Testis (tissue), 3 donors: ENCODE measurements around the gene ADNP. TPM values are rescaled to one million over a fixed set of nuclear protein-coding genes. Genes with fewer than 3 reads are reported as not detected.

Experiments used
- DNase-seq: peaks from one replicate; pipeline ENCODE4 v3.0.0-alpha.2; 2019
- H3K27ac ChIP-seq, 2 donors: fragments of 200-600 bp; sonication (generic); one replicate each; pipeline ENCODE4 v1.5.1; 2019
- H3K27me3 ChIP-seq: fragments of 200-600 bp; sonication (generic); one replicate; pipeline ENCODE4 v1.5.1; 2019
- H3K36me3 ChIP-seq: fragments of 200-600 bp; sonication (generic); one replicate; pipeline ENCODE4 v1.5.1; 2017; ENCODE audit warnings: low read depth; ENCODE audit errors: missing control alignments
- H3K4me1 ChIP-seq: fragments of 200-600 bp; sonication (generic); one replicate; pipeline ENCODE4 v1.5.1; 2019
- H3K4me3 ChIP-seq, 2 donors: fragments of 200-600 bp; sonication (generic); one replicate each; pipeline ENCODE4 v1.5.1; 2017 to 2019
- H3K9me3 ChIP-seq: fragments of 200-600 bp; sonication (generic); one replicate; pipeline ENCODE4 v1.5.1; 2017
- CTCF ChIP-seq, 3 experiments: fragments of 450-650 bp in 2 of 3; fragments of 200-600 bp in 1 of 3; sonication (generic) in 1 of 3; IDR thresholded peaks; one replicate each; pipeline ENCODE4 v1.5.1; 2016 to 2019; ENCODE audit warnings: antibody characterized with exemption in 3 of 3, mild to moderate bottlenecking in 2 of 3, moderate library complexity in 1 of 3
- POLR2A ChIP-seq: fragments of 450-650 bp; IDR thresholded peaks from one replicate; pipeline ENCODE4 v1.6.1; 2017; ENCODE audit warnings: antibody characterized with exemption, mild to moderate bottlenecking, moderate library complexity
- WGBS, 2 donors: methylation state at CpG; one replicate each; pipeline ENCODE4 v1.1.5; 2018; 5-methylcytosine and 5-hydroxymethylcytosine counted together
- intact Hi-C: fragments of 100-400 bp; cut with DNase I; formaldehyde crosslinking; loops from one replicate; pipeline ENCODE4 v1.15.1; 2023; ENCODE audit warnings: low total_unique reads
- polyA plus RNA-seq: library from polyadenylated mRNA; stranded (reverse); fragments of 350-450 nt; fragmentation: Illumina TruSeq; extraction: RNeasy Lipid Tissue Mini Kit (QIAGEN cat#74804); gene quantifications from one replicate; pipeline ENCODE4 v1.2.3, GENCODE V29; 2014; ENCODE audit warnings: low read depth, low replicate concordance; ENCODE audit not compliant: insufficient read depth
- total RNA-seq, 2 donors: library from RNA; depleted of rRNA; stranded (reverse); fragments of >200 nt; gene quantifications; one replicate each; pipeline ENCODE4 v1.2.3, GENCODE V29; 2016

The ADNP gene
- total and polyA plus RNA-seq, 3 donors from 2014 or later = 83.5 to 110 (median 101) TPM

DNA sequence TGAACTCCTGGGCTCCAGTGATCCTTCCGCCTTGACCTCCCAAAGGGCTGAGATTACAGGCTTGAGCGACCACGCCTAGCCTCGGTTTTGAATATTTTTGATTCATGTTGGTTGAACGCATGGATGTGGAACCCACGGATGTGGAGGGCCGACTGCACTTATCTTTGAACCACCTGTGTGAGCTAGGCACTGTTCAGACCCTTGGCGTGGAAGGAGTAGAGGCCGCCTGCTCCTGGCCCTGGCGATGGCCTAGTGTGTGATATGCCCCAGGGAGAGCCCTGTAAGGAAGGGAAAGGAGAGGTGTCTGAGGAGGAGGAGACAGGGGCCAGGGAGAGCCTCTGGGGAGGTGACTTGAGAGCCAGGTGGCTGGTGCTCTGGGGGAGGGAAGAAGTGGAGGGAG lies 72.1 kb downstream of the ADNP start:
- Histone ChIP-seq H3K36me3 (no peaks in the 10 kb centered on the region), H3K4me1 (peaks cover 19% of the 10 kb centered on the region), H3K27ac (no peak overlapping the region), H3K4me3 (no peak overlapping the region), H3K27me3 (no peaks in the 10 kb centered on the region), H3K9me3 (no peaks in the 10 kb centered on the region)
- WGBS, 2 donors = 84 to 92% methylated on average over 8 to 10 of the region's 10 CpGs
- DNase-seq = no peak
- TF ChIP-seq POLR2A (no peak), CTCF (IDR thresholded peaks at IDR 0.05) (no peak)
- intact Hi-C loops = no loop called here

DNA sequence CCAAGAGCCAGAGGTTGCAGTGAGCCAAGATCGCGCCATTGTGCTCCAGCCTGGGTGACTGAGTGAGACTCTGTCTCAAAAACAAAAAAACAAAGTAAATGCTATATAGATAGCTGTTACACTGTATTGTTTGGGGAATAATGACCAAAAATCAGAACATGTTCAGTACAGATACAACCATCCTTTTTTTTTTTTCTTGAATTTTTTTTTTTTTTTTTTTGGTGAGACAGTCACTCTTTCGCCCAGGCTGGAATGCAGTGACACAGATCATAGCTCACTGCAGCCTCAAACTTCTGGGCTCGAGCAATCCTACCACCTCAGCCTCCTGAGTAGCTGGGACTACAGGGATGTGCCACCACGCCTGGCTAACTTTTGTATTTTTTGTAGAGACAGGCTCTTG lies 72.7 kb downstream of the ADNP start:
- WGBS, 2 donors = 81 to 87% methylated on average over 5 of the region's 5 CpGs
- no peaks in the 10 kb centered on the region for H3K36me3 ChIP-seq
- H3K27ac ChIP-seq = no peak overlapping the region
- no peaks in the 10 kb centered on the region for H3K27me3 ChIP-seq
- intact Hi-C loops = no loop called here
- H3K4me1 ChIP-seq = peaks cover 19% of the 10 kb centered on the region
- H3K9me3 ChIP-seq = no peaks in the 10 kb centered on the region
- H3K4me3 ChIP-seq = no peak overlapping the region
- TF ChIP-seq CTCF (IDR thresholded peaks at IDR 0.05) = no peak
- TF ChIP-seq POLR2A = no peak
- no peak for DNase-seq

- no peak overlapping the region for H3K27ac ChIP-seq
- WGBS, 2 donors = 94 to 99% methylated on average over 7 of the region's 7 CpGs
These were observed 73.9 kb downstream of the ADNP start for GRCh38 chr20:50857348-50857747.

DNA sequence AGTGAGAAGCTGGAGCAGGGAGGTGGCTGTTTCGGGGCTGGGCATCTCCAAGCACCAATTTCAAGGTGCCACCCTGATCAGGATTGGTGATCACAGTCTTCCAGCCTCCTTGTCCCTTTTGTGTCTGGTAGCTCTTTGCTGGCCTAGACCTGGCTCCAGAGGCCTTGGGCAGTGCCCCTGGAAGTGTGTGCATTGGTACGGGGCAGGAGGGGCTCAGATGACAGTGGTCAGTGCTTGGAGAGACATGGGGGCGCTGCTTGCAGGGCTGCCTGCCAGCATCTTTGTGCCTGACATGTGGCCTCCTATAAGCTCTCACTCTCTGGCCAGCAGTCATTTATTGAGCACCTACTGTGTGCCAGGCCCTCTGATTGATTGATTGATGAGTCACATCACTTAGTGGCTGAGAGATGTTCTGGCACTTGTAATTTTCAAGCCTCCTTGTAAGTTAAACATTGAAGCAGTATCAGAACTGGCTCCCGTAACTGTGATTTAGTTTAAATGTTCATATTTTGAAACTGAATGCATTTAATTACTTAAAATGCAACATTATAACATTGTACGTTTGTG lies 74.7 kb downstream of the ADNP start:
- Histone ChIP-seq H3K4me3 (no peak overlapping the region), H3K27ac (no peak overlapping the region), H3K27me3 (no peaks in the 10 kb centered on the region), H3K36me3 (no peaks in the 10 kb centered on the region), H3K9me3 (no peaks in the 10 kb centered on the region), H3K4me1 (peaks cover 12% of the 10 kb centered on the region)
- DNase-seq = no peak
- WGBS, 2 donors = 76% methylated on average over 4 to 5 of the region's 5 CpGs
- TF ChIP-seq POLR2A = no peak
- intact Hi-C loops = no loop called here

More at GRCh38 chr20:50857348-50857747, 73.9 kb downstream of the ADNP start:
- Histone ChIP-seq H3K4me1 (peaks cover 14% of the 10 kb centered on the region), H3K9me3 (no peaks in the 10 kb centered on the region), H3K27me3 (no peaks in the 10 kb centered on the region), H3K36me3 (no peaks in the 10 kb centered on the region), H3K4me3 (no peak overlapping the region)
- no peak for DNase-seq
- intact Hi-C loops = no loop called here
- TF ChIP-seq CTCF (IDR thresholded peaks at IDR 0.05) (no peak), POLR2A (no peak)

DNA sequence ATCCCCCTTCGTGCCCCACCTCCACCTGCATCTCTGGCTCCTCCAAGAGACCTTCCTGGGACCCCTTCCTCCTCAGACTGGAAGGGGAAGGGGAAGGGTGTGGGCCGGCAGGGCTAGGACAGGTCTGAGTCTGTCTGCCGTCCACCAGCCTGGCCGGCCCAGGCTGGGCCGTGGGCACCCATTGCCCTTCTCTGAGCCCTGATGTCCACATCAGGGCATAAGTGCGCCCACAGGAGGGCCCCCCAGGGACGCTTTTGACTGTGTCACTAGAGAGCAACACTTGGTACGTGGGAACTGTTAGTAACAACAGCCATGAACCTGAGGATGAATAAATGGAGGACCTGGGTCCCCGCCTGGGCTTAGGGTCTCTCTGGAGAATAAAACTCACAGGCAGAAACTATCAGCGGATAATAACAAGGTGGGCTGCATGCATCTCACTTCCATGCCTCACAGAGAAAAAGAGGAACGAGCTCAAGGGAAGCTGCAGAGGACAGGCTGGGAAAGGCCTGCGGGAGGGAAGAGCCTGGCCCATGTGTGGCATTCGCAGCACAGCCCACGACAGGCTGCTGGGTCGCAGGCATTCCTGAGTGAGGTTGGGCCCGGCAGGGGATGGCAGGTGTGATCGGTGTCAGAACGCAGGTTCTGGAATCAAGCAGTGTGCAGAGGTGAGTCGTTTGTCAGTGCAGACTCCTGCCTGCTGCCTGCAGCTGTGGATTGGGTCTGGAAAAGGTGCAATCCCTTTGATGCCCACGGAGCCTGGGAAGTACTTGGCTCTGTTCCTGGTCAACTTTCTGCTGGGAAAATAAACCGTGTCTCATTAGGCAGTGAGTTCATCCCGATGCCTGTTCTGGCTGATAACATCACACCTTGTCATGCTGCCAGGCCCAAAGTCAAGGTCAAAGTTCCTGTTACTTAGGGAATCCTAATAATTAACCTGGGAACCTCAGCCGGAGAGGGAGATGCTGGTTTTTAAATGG lies 75.5 kb downstream of the ADNP start:
- Histone ChIP-seq H3K36me3 (no peaks in the 10 kb centered on the region), H3K27ac (no peak overlapping the region), H3K4me3 (no peak overlapping the region), H3K9me3 (no peaks in the 10 kb centered on the region), H3K4me1 (peaks cover 15% of the 10 kb centered on the region), H3K27me3 (no peaks in the 10 kb centered on the region)
- intact Hi-C loops = no loop called here
- TF ChIP-seq CTCF (IDR thresholded peaks at IDR 0.05) (no peak), POLR2A (no peak)
- DNase-seq = no peak
- WGBS, 2 donors = 60 to 73% methylated on average over 21 to 23 of the region's 23 CpGs
